SK-N-MC (cell line): ENCODE measurements around the gene MAPT.
A peak's percentile ranks its signal among the peaks of the same experiment; 100 is the strongest.

Source experiments
- DNase-seq: peaks from one replicate; pipeline ENCODE4 v3.0.0-alpha.2; 2011; ENCODE audit warnings: low read depth, low spot score
- H3K27ac ChIP-seq: fragments of 200-600 bp; sonication (generic); 2 replicates; pipeline ENCODE4 v1.5.1; 2016; ENCODE audit warnings: mixed run types
- H3K36me3 ChIP-seq: fragments of 200-600 bp; sonication (generic); 2 replicates; pipeline ENCODE4 v1.6.1; 2017; ENCODE audit warnings: antibody characterized with exemption, low read length, mixed read lengths; ENCODE audit not compliant: insufficient read depth
- H3K4me3 ChIP-seq: fragments of 200-600 bp; sonication (generic); 2 replicates; pipeline ENCODE4 v1.5.1; 2016
- H3K9ac ChIP-seq: fragments of 200-600 bp; sonication (generic); 2 replicates; pipeline ENCODE4 v1.8.0; 2017; ENCODE audit warnings: mixed run types, mixed read lengths; ENCODE audit not compliant: insufficient read length
- H3K9me3 ChIP-seq: fragments of 200-600 bp; sonication (generic); 2 replicates; pipeline ENCODE4 v1.6.1; 2017; ENCODE audit warnings: low read depth, mild to moderate bottlenecking, antibody characterized with exemption, low read length, moderate library complexity, mixed read lengths
- EZH2 ChIP-seq: fragments of 200-600 bp; sonication (generic); IDR thresholded peaks from one replicate; pipeline ENCODE4 v1.6.1; 2017; ENCODE audit warnings: antibody characterized with exemption
- FOXP2 ChIP-seq: optimal IDR thresholded peaks from 2 replicates; pipeline ENCODE3; 2011; ENCODE audit warnings: mild to moderate bottlenecking, moderate library complexity; ENCODE audit not compliant: insufficient read depth; ENCODE audit errors: extremely low read length, control extremely low read depth
- POLR2AphosphoS5 ChIP-seq: IDR thresholded peaks from 2 replicates; pipeline ENCODE4 v1.6.1; 2012; ENCODE audit warnings: mild to moderate bottlenecking, low read depth, low read length, borderline replicate concordance

The MAPT gene

DNA sequence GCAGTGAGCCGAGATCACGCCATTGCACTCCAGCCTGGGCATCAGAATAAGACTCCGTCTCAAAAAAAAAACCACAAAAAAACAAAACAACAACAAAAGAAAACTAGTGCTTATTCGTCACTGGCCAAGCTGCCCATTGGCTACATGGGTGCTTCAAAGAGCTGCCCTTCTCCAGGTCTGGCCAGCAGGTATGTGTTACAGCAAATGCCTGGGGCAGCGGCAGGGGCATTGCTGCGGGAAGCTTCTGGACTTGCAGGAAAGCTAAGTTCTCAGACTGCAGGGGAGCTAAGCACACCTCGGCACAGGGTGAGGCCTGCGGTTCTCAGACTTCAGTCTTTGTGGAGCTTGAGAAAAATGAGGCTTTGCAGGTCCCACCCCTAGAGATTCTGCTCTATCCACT, 100.6 kb downstream of the MAPT start:
- H3K36me3 ChIP-seq: peaks cover 31% of the 10 kb centered on the region
- no peak for TF ChIP-seq FOXP2
- no peak for TF ChIP-seq EZH2
- TF ChIP-seq POLR2AphosphoS5: no peak
- no peaks in the 10 kb centered on the region for H3K9me3 ChIP-seq
- DNase-seq: no peak
- H3K9ac ChIP-seq: no peak overlapping the region
- H3K4me3 ChIP-seq: no peak overlapping the region
- no peak overlapping the region for H3K27ac ChIP-seq

DNA sequence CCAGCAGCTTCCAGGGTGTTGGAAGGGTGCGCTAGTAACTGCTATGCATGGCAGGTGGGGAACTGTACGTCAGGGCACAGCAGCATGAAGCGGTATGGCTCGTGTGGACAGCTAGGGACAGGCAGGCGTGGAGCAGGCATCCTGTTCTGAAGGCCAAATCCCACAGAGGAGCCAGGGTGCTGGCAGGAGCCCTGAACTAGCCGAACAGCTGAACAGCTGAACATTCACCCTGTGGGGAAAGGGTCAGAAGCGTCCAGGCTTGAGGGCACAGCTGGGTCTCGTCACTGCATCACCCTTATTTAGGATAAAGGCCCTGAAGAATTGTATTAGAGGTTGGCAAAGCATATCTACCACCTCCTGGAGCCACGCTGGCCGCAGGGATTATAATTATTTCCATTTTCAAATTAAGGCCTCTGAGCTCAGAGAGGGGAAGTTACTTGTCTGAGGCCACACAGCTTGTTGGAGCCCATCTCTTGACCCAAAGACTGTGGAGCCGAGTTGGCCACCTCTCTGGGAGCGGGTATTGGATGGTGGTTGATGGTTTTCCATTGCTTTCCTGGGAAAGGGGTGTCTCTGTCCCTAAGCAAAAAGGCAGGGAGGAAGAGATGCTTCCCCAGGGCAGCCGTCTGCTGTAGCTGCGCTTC, 101.4 kb downstream of the MAPT start:
- Histone ChIP-seq H3K9ac (no peak overlapping the region), H3K27ac (no peak overlapping the region), H3K4me3 (no peak overlapping the region), H3K9me3 (no peaks in the 10 kb centered on the region), H3K36me3 (peaks cover 29% of the 10 kb centered on the region)
- DNase-seq: no peak
- no peak for TF ChIP-seq POLR2AphosphoS5
- no peak for TF ChIP-seq EZH2
- TF ChIP-seq FOXP2: no peak

DNA sequence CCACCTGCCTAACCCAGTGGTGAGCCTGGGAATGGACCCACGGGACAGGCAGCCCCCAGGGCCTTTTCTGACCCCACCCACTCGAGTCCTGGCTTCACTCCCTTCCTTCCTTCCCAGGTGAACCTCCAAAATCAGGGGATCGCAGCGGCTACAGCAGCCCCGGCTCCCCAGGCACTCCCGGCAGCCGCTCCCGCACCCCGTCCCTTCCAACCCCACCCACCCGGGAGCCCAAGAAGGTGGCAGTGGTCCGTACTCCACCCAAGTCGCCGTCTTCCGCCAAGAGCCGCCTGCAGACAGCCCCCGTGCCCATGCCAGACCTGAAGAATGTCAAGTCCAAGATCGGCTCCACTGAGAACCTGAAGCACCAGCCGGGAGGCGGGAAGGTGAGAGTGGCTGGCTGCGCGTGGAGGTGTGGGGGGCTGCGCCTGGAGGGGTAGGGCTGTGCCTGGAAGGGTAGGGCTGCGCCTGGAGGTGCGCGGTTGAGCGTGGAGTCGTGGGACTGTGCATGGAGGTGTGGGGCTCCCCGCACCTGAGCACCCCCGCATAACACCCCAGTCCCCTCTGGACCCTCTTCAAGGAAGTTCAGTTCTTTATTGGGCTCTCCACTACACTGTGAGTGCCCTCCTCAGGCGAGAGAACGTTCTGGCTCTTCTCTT, 102.1 kb downstream of the MAPT start:
- H3K9me3 ChIP-seq: no peaks in the 10 kb centered on the region
- no peak for DNase-seq
- TF ChIP-seq POLR2AphosphoS5 (no peak), EZH2 (no peak), FOXP2 (no peak)
- no peak overlapping the region for H3K9ac ChIP-seq
- no peak overlapping the region for H3K4me3 ChIP-seq
- peaks cover 24% of the 10 kb centered on the region for H3K36me3 ChIP-seq
- H3K27ac ChIP-seq: no peak overlapping the region

DNA sequence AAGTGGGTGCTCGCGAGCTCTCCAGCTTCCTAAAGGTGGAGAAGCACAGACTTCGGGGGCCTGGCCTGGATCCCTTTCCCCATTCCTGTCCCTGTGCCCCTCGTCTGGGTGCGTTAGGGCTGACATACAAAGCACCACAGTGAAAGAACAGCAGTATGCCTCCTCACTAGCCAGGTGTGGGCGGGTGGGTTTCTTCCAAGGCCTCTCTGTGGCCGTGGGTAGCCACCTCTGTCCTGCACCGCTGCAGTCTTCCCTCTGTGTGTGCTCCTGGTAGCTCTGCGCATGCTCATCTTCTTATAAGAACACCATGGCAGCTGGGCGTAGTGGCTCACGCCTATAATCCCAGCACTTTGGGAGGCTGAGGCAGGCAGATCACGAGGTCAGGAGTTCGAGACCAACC, 102.8 kb downstream of the MAPT start:
- TF ChIP-seq POLR2AphosphoS5 (no peak), FOXP2 (no peak), EZH2 (no peak)
- no peak overlapping the region for H3K4me3 ChIP-seq
- no peak for DNase-seq
- H3K9ac ChIP-seq: no peak overlapping the region
- H3K36me3 ChIP-seq: peaks cover 22% of the 10 kb centered on the region
- no peaks in the 10 kb centered on the region for H3K9me3 ChIP-seq
- no peak overlapping the region for H3K27ac ChIP-seq

DNA sequence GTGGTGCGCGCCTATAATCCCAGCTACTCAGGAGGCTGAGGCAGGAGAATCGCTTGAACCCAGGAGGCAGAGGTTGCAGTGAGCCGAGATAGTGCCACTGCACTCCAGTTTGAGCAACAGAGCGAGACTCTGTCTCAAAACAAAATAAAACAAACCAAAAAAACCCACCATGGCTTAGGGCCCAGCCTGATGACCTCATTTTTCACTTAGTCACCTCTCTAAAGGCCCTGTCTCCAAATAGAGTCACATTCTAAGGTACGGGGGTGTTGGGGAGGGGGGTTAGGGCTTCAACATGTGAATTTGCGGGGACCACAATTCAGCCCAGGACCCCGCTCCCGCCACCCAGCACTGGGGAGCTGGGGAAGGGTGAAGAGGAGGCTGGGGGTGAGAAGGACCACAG, 103.3 kb downstream of the MAPT start:
- Histone ChIP-seq H3K27ac (no peak overlapping the region), H3K9ac (no peak overlapping the region), H3K4me3 (no peak overlapping the region), H3K36me3 (peaks cover 20% of the 10 kb centered on the region), H3K9me3 (no peaks in the 10 kb centered on the region)
- TF ChIP-seq EZH2: no peak
- no peak for TF ChIP-seq FOXP2
- no peak for TF ChIP-seq POLR2AphosphoS5
- DNase-seq: no peak

DNA sequence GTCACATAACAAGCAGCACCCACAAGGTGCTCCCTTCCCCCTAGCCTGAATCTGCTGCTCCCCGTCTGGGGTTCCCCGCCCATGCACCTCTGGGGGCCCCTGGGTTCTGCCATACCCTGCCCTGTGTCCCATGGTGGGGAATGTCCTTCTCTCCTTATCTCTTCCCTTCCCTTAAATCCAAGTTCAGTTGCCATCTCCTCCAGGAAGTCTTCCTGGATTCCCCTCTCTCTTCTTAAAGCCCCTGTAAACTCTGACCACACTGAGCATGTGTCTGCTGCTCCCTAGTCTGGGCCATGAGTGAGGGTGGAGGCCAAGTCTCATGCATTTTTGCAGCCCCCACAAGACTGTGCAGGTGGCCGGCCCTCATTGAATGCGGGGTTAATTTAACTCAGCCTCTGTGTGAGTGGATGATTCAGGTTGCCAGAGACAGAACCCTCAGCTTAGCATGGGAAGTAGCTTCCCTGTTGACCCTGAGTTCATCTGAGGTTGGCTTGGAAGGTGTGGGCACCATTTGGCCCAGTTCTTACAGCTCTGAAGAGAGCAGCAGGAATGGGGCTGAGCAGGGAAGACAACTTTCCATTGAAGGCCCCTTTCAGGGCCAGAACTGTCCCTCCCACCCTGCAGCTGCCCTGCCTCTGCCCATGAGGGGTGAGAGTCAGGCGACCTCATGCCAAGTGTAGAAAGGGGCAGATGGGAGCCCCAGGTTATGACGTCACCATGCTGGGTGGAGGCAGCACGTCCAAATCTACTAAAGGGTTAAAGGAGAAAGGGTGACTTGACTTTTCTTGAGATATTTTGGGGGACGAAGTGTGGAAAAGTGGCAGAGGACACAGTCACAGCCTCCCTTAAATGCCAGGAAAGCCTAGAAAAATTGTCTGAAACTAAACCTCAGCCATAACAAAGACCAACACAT, 104.9 kb downstream of the MAPT start, which contains the start of gene STH:
TSS of gene STH (plus strand) at position 264 of the 913 bp plus-strand sequence. CDS start at position 294, 30 bp downstream.
- H3K27ac ChIP-seq: peak within 1 kb of the TSS; percentile 6; the same call in 1 of the 2 replicates
- no peak for TF ChIP-seq FOXP2
- no peak for TF ChIP-seq EZH2
- TF ChIP-seq POLR2AphosphoS5: no peak
- peaks cover 14% of the 10 kb centered on the region for H3K36me3 ChIP-seq

DNA sequence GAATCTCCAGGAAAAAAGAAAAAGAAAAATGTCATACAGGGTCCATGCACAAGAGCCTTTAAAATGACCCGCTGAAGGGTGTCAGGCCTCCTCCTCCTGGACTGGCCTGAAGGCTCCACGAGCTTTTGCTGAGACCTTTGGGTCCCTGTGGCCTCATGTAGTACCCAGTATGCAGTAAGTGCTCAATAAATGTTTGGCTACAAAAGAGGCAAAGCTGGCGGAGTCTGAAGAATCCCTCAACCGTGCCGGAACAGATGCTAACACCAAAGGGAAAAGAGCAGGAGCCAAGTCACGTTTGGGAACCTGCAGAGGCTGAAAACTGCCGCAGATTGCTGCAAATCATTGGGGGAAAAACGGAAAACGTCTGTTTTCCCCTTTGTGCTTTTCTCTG, 105.5 kb downstream of the MAPT start:
- H3K36me3 ChIP-seq: peaks cover 10% of the 10 kb centered on the region; the same call in 1 of the 2 replicates
- H3K27ac ChIP-seq: peak overlapping the region; percentile 6; the same call in 1 of the 2 replicates
- H3K9me3 ChIP-seq: no peaks in the 10 kb centered on the region
- no peak overlapping the region for H3K9ac ChIP-seq
- TF ChIP-seq EZH2 (no peak), FOXP2 (no peak), POLR2AphosphoS5 (no peak)
- H3K4me3 ChIP-seq: no peak overlapping the region
- no peak for DNase-seq

More for the DNA sequence above, 104.9 kb downstream of the MAPT start, which contains the start of gene STH:
- Histone ChIP-seq H3K4me3 (no peak within 1 kb of the TSS), H3K9me3 (no peaks in the 10 kb centered on the region), H3K9ac (no peak within 1 kb of the TSS)
- DNase-seq: no peak

DNA sequence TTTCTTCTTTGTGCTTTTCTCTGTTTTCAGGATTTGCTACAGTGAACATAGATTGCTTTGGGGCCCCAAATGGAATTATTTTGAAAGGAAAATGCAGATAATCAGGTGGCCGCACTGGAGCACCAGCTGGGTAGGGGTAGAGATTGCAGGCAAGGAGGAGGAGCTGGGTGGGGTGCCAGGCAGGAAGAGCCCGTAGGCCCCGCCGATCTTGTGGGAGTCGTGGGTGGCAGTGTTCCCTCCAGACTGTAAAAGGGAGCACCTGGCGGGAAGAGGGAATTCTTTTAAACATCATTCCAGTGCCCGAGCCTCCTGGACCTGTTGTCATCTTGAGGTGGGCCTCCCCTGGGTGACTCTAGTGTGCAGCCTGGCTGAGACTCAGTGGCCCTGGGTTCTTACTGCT, 105.9 kb downstream of the MAPT start:
- TF ChIP-seq FOXP2: no peak
- TF ChIP-seq EZH2: no peak
- no peak for TF ChIP-seq POLR2AphosphoS5
- H3K9ac ChIP-seq: no peak overlapping the region
- DNase-seq: no peak
- no peak overlapping the region for H3K4me3 ChIP-seq
- H3K27ac ChIP-seq: peak overlapping the region; percentile 6; the same call in 1 of the 2 replicates
- peaks cover 13% of the 10 kb centered on the region; the same call in 1 of the 2 replicates for H3K36me3 ChIP-seq
- H3K9me3 ChIP-seq: no peaks in the 10 kb centered on the region
